WERI-Rb-1 (cell line): ENCODE measurements around the gene SH2D1B.
A peak's percentile ranks its signal among the peaks of the same experiment; 100 is the strongest.

ENCODE experiments used
- DNase-seq: peaks from one replicate; pipeline ENCODE4 v3.0.0-alpha.2; 2020
- H3K27ac ChIP-seq: fragments of 250-450 bp; sonication (Bioruptor Pico); 2 replicates; pipeline ENCODE4 v1.5.1; 2020; ENCODE audit warnings: mild to moderate bottlenecking, moderate library complexity
- H3K27me3 ChIP-seq: fragments of 250-450 bp; sonication (Bioruptor Pico); 2 replicates; pipeline ENCODE4 v1.5.1; 2021; ENCODE audit warnings: mild to moderate bottlenecking, low read depth, moderate library complexity; ENCODE audit not compliant: insufficient read depth, severe bottlenecking
- H3K36me3 ChIP-seq: fragments of 250-450 bp; sonication (Bioruptor Pico); 2 replicates; pipeline ENCODE4 v1.5.1; 2020; ENCODE audit warnings: mild to moderate bottlenecking, moderate library complexity
- H3K4me3 ChIP-seq: 2 replicates; pipeline ENCODE4 v1.5.1; 2011; ENCODE audit warnings: low read depth, mild to moderate bottlenecking, control low read depth, low read length
- H3K9me3 ChIP-seq: fragments of 250-450 bp; sonication (Bioruptor Pico); 2 replicates; pipeline ENCODE4 v1.5.1; 2021; ENCODE audit warnings: mild to moderate bottlenecking, moderate library complexity; ENCODE audit not compliant: severe bottlenecking
- TF ChIP-seq, protein P1 (sequence below): IDR thresholded peaks from 2 replicates; pipeline ENCODE4 v1.5.1; 2011; ENCODE audit warnings: low read depth, mild to moderate bottlenecking, control low read depth, inconsistent platforms, low read length

SH2D1B gene

DNA sequence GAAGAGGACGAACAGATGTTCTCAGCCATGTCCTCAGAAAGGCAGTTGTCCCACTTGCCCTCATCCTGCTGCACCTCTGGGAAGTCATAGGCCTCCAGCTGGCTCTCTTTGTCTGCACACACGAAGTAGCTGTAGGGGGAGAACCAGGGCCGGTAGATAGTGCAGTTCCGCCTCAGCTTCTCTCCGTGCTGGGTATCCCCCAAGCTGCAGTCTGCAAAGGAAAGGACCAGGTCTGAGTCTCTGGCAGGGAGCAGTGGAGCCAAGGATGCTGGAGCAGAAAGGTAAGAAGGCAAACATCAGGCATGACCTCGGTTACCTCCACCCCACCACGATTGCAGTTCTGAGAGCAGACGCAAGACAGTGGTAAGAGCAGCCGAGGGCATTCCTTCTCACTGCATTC, 37.5 kb downstream of the SH2D1B start:
- H3K36me3 ChIP-seq: peaks cover 12% of the 10 kb centered on the region
- H3K4me3 ChIP-seq: no peak overlapping the region
- no peaks in the 10 kb centered on the region for H3K9me3 ChIP-seq
- TF ChIP-seq, protein P1, sequence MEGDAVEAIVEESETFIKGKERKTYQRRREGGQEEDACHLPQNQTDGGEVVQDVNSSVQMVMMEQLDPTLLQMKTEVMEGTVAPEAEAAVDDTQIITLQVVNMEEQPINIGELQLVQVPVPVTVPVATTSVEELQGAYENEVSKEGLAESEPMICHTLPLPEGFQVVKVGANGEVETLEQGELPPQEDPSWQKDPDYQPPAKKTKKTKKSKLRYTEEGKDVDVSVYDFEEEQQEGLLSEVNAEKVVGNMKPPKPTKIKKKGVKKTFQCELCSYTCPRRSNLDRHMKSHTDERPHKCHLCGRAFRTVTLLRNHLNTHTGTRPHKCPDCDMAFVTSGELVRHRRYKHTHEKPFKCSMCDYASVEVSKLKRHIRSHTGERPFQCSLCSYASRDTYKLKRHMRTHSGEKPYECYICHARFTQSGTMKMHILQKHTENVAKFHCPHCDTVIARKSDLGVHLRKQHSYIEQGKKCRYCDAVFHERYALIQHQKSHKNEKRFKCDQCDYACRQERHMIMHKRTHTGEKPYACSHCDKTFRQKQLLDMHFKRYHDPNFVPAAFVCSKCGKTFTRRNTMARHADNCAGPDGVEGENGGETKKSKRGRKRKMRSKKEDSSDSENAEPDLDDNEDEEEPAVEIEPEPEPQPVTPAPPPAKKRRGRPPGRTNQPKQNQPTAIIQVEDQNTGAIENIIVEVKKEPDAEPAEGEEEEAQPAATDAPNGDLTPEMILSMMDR: no peak
- H3K27me3 ChIP-seq: no peaks in the 10 kb centered on the region
- DNase-seq: no peak
- no peak overlapping the region for H3K27ac ChIP-seq

DNA sequence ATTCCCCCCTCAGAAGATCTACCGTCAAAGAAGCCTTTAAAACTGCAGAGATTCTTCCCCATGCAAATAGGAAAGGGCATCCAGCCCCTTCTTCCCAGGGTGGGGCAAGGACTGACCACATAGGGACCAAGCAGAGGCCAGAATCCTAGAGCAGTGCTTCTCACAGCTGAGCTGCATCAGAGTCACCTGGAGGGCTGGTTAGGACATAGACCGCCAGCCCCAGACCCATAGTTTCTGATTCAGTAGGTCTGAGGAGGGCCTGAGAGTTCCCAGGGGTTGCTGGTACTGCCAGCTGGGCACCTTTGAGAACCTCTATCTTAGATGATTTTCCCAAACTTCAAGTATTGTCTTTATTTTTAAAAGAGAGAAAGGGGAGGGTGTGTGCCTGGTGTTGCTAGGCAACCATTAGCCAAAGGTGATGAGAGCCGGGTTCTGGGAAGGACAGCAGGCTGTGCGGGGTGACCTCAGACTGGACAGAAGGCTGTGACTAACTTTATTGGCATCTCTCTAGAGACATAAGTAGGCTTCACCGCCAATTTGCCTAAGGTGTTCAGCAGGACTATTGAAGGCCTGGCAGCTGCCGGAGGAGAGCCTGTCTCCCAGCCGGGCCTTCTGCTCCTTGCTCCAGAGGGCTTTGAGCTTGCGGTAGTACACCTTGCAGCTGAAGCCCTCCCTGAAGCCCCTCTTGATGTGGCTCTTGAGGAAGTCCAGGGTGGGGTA, 38.2 kb downstream of the SH2D1B start:
- H3K9me3 ChIP-seq: no peaks in the 10 kb centered on the region
- no peaks in the 10 kb centered on the region for H3K27me3 ChIP-seq
- no peak for DNase-seq
- TF ChIP-seq, protein P1: no peak
- H3K4me3 ChIP-seq: no peak overlapping the region
- H3K36me3 ChIP-seq: peaks cover 12% of the 10 kb centered on the region
- H3K27ac ChIP-seq: no peak overlapping the region

DNA sequence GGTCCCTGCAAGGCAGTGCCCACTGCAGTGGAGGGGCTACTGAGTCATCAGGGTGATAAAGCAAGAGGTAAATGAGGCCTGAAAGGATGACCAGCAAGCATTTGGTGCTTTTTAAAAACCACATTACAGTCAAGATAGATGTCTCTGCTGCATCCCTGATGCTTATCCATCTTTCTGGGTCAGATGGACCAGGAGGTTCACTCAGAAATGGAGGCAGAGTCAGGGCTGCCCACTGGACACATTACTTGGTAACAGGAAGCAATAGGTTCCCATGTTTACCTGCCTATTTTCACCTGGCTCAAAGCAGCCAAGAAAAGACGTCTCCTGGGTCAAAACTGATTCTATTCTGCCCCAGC, 38.9 kb downstream of the SH2D1B start:
- no peaks in the 10 kb centered on the region for H3K9me3 ChIP-seq
- no peaks in the 10 kb centered on the region for H3K27me3 ChIP-seq
- no peak overlapping the region for H3K4me3 ChIP-seq
- H3K27ac ChIP-seq: no peak overlapping the region
- TF ChIP-seq, protein P1: no peak
- no peak for DNase-seq
- peaks cover 12% of the 10 kb centered on the region for H3K36me3 ChIP-seq

DNA sequence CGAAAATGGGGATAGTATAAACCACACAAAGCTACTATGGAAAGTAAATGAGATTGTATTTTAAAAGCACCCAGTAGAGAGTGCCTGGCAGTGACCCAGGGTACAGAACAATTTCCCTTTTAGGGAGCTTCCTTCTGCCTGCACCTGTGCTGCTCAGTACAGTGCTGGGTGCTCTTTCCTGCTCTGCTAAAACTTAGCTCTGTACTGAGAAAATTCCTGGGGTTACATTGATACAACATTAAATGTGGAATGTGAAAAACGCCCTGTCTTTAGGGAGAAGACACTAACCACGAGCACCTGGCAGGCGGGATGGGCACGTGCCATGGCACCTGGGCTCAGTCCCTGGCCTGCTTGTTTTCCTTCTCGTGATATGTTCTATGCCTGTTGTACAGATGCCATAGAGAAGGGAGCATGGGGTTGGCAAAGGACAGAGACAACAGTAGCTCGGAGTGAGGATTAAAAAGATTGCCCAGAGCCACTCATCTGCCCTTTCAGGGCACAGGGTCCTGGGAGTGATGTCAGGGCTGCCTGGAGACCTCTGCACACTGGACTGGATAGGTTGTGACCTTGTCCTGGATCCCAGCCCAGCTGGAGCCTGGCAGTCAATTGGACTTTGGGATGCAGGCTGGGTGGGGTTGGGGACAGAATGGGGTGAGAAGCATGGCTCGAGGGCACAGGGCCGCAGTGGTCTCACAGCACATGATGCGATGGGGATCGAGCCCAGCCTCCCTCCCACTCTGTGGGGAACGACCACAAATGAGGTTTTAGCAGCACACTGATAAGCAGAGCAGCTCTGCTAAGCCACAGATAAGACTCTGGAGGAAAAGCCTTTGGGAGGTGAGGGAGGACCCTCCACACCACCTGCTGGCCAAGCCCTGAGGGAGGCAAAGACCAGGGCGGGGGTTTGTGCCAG, 39.5 kb downstream of the SH2D1B start:
- no peak overlapping the region for H3K27ac ChIP-seq
- no peak for DNase-seq
- TF ChIP-seq, protein P1: peak; percentile 47

DNA sequence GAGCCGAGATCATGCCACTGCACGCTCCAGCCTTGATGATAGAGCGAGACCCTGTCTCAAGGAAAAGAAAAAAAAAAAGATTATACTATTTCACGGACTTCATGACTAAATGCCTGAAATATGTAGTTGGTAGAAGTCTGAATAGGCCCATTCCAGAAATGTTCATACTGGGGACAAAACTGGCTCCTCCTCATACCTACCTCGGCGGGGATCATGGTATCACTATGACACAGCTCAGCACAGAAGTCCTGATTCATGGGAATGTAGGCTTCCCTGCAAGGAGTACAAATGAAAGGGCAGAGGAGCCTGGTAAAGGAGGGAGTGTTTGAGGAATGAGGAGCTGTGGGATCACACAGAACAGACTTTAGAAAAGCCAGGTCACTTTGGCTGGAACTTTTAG, 40.3 kb downstream of the SH2D1B start:
- Histone ChIP-seq H3K9me3 (no peaks in the 10 kb centered on the region), H3K27ac (no peak overlapping the region), H3K27me3 (no peaks in the 10 kb centered on the region), H3K36me3 (peaks cover 22% of the 10 kb centered on the region), H3K4me3 (no peak overlapping the region)
- DNase-seq: no peak
- TF ChIP-seq, protein P1: no peak

More for the DNA sequence above, 39.5 kb downstream of the SH2D1B start:
- Histone ChIP-seq H3K4me3 (no peak overlapping the region), H3K9me3 (no peaks in the 10 kb centered on the region), H3K36me3 (peaks cover 17% of the 10 kb centered on the region), H3K27me3 (no peaks in the 10 kb centered on the region)
